ENCODE data around the gene KCNQ1OT1.

- TF ChIP-seq TCF7L2 (IDR thresholded peaks at IDR 0.05; ENCODE audit: borderline replicate concordance, low read depth, low read length) (no peak), HOXA7 (CRISPR knock-in tag; IDR thresholded peaks at IDR 0.05; ENCODE audit: borderline replicate concordance) (no peak), ZBTB7A (tag by site-specific recombination; IDR thresholded peaks at IDR 0.05; ENCODE audit: low read depth) (no peak), ZBTB26 (tag by site-specific recombination; optimal IDR thresholded peaks at IDR 0.05) (no peak), IKZF3 (tag by site-specific recombination; IDR thresholded peaks at IDR 0.05) (no peak), CTCF (tag by site-specific recombination; IDR thresholded peaks at IDR 0.05) (no peak), ZNF768 (tag by site-specific recombination; IDR thresholded peaks at IDR 0.05) (no peak), ZSCAN30 (tag by site-specific recombination; IDR thresholded peaks at IDR 0.05) (no peak), ZNF423 (tag by site-specific recombination; IDR thresholded peaks at IDR 0.05) (no peak), ZBTB44 (tag by site-specific recombination; IDR thresholded peaks at IDR 0.05) (no peak), ZNF214 (tag by site-specific recombination; IDR thresholded peaks at IDR 0.05; ENCODE audit: borderline replicate concordance) (no peak), ZNF76 (tag by site-specific recombination; IDR thresholded peaks at IDR 0.05; ENCODE audit: borderline replicate concordance, low read depth) (no peak)
Measured at GRCh38 chr11:2732261-2732939, 32.6 kb upstream of the KCNQ1OT1 start.

Data from HEK293 (cell line).